GM18909 (cell line): Measurements from ENCODE around the gene GJD2.

Source experiments
- ATAC-seq: cut with Tn5 transposase; IDR thresholded peaks from one replicate; pipeline ENCODE4 v1.9.1; 2021; ENCODE audit warnings: mild to moderate bottlenecking; ENCODE audit not compliant: unreplicated experiment, poor library complexity

Gene GJD2

DNA sequence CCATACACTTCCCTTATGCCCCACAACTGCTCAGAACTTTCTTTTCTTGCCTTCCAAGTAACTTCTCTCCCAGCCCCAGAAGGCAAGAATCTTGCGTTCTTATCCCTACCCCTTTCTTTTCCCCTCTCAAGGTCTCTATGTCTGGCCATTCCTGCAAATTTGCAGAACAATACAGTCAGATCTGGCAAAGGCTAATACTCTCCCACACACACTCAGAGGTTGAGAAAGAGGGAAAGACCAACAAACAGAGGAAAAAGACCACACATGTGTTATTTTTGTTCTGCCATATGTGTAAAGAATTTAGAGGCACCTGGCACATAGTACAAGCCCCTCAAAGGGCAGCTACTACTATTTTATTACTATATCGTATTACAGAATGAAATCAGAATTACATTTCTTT is 25.7 kb downstream of the GJD2 start:
- ATAC-seq, result no peak

DNA sequence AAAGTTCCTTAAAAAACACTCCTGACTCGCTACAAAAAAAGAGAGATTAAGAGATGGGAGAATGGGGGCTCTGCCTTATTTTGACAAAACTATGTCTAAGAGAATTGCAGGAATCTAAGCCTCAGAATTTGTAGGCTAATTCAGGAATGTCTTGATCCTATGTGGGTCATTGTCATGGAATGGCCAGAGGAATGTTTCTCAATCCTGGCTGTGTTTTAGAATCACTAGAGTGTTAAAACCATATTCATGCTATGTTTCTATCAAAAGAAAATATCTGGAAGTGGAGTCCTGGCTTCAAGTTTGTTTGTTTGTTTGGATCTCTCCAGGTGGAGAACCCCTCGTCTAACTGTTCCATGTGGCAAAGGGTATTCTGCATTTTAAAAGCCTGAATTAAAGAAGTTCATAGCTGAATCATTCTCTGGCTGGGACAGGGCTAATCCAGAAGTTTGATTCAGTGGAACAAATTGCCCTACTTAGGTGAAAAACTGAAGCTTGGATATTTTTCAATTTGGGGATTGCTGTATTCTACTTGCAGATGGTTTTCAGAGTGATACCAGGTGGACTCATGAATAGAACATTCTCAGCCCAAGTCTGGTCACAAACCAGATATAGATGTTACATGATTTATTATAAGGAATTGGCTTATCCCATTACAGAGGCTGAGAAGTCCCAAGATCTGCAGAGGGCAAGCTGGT is 28.2 kb downstream of the GJD2 start:
- no peak for ATAC-seq

DNA sequence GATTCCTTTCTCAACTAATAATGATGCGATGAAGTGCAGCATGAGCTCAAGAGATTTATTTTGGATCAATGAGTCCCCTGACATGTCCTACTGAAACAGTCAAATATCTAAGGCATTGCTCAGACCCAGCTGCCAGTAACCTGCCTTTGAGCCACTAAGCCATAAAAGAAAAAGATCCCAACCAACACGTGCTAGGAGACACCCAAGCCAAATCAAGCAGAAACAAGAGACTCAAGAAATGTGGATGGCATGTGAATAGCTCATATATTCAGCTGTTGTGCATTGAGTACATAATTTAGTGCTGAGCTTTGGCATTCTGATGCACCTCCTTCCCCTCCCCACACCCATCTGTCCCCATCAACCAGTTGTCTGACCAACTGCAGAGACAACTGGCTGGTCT is 29.2 kb downstream of the GJD2 start:
- ATAC-seq, result no peak

DNA sequence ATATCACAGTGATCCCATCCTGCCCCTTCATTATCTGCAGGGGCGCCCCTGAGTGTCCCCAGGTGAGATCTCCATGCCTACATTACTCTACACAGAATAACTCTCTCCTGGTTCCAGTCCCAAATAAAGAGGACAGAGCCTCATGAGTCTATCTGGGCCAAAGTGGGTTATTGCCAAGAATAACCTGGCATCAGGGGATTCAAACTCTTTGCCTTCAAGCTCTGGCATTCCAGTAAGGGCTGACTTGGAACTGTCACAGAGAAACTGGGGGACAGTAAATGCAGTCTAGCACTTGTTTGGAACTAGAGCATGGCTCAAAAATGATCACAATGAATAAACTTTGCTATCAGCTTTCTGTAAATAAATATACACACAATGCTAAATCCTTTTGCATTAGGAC is 30.3 kb downstream of the GJD2 start:
- no peak for ATAC-seq

DNA sequence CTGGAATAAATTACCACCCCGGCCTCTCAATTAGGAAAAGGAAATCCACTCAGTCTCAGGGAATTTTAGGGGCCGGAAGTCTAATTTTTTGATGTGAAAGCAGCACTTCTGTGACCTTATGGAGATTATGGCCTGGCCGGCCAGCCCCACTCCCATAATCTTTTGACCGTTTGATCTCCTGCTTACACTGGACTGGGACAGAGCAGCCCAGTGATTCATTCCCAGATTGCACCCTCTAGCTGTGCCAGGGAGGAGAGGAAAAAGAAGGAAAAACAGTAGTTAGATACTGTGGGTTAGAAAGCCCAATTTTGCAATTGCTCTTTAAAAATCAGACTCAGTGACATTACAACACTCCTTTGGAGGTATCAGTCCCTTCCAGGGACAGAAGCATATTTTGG is 32.4 kb downstream of the GJD2 start:
- no peak for ATAC-seq

DNA sequence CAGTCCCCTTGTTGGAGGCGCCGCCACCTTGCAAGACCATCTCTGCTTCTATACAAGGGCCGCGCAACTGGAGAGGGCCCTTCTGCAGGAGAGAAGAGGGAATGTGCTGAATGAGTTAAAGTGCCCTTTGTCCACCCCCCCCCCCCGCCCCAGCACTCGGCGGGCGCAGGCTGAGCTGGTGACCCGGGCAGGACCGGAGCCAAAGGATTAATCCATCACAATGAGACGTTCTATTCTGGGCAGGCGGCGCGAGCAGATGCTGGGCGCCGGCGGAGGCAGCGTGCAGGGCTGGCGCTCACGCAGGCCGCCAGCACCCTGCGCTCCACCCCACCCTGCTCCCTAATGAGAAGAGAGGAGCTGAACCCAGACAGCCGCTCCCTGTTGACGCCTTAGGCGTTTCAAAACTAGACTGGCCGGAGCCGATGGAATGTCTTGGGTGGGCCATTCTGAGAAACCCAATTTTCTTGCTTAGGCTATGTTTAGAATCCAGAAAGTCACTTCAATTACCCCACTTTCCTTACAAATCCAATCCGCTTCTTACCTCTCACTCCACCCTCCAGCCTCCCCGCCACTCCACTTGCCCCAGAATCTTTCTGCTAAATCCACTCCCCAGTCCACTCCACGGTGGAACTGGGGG is 32.9 kb downstream of the GJD2 start:
- no peak for ATAC-seq

DNA sequence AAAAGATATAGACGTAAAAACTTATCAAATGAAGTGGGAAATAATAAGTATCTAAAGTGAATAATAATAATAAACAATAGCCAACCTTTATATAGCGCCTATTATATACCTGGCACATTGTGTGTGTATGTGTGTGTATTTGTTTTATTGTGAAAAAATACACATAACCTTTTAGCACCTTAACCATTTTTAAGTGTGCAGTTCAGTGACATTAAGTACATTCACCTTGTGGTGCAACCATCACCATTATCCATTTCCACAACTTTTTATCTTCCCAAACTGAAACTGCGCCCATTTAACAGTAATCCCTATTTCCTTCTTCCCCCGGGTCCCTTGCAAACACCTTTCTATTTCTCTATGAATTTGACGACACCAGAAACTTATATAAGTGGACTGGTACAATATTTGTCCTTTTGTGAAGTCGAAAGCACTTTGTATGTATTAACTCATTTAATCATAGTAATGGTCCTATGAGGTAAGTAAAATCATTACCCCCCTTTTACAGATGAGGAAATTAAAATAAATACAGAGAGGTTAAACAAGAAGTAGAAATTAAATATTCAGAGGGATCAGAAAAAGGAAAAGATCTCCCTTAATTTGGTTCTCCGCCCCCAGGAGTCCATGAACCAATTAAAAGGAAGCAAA is 33.5 kb downstream of the GJD2 start:
- ATAC-seq, result no peak

DNA sequence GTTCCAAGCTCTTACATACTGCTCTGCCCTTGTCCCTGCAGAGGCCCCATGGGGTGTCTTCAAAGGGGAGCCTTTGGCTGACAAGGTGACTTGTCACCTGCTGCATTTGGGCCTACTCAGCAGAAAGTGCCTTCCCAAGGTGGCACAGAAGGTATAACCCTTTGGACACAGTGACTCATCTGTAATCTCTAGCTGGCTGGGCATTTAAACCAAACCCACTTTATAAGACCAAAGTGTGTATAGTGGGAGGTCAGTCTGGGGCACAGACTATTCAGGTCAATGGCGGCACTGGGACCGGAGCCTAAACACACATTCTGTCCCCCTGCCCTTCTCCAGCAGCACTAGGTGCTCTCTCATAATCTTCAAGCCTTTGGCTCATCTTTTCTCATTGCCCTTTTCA is 35.1 kb downstream of the GJD2 start:
- ATAC-seq, result no peak

DNA sequence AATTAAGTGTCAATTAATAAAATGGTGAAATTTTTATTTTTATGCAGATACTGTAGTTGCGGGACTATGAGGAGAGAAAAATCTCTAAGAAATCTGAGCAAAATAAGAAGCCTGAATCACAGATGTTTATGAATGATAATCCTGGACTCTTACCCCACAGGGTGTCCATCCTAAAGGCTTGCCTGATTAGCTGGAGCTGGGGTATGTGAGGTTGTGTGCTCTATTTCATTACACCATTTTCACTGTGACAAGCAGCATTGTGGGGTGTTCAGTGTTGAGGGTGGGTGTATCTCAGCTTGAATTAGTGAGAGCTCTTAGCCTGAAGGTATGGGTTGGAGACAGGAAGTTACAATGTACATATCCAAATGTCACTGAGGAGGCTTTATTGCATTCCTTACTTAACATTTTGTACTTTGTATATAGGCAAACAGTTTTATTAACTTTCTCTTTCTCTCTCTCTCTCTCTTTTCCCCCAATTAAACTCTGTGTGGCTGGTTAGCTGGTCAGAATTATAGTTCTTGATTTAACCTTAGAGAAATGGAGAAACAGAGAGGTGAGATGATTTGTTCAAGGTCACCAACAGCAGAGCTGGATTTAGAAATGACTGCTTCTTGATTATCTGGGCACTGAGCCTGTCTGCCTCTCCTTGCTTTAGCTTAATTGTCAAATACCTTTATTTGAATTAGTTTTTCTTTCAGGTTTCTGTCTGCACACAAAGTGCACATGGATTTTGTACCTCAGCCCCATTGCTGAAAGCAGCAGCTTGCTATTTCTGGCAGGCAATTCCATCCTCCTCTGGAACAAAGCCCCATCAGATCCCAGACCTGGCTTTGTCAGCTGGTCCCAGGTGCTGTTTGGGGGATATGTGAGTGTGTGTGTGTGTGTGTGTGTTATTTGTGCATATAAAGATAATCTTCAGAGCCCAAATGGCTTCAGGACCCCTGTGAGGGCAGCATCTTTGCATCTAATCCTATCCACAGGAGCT is 35.8 kb downstream of the GJD2 start:
- no peak for ATAC-seq

DNA sequence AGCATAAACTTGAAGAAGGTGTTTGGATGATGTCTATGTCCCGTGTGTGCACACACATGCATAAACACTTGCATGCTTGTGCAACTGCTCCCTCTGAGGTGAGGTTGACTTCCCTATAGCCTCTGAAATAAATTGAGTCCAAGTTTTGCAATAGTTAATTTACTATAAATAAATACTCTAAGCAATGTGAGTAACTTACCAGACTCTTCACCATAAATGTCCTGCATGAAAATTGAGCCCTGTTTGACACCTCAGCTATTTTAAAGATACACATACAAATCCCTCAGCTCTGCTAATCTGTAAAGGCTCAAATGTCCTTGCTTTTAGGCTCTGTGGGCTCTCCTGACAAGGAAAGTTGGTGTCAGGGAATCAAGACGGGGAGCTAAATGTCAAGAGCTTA is 37.1 kb downstream of the GJD2 start:
- ATAC-seq, result no peak

DNA sequence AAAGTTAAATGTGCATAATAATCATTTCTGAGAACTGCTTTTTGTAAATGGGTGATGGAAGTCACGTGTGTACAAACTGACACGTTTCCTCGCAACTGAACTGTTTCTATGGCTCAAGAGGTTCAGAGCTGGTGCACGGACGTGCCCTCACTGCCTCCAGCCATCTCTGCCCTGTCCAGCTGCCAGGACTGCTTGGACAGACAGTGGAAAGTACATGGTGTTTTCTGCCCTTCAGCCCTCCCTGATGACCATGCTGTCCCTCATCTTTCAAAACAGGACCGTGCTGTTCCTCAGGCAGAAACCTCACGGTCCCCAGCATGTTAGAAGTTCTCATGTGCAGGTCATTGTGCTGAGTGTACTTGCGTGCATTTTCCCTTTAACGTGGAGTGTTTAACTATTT is 38.7 kb downstream of the GJD2 start:
- no peak for ATAC-seq

DNA sequence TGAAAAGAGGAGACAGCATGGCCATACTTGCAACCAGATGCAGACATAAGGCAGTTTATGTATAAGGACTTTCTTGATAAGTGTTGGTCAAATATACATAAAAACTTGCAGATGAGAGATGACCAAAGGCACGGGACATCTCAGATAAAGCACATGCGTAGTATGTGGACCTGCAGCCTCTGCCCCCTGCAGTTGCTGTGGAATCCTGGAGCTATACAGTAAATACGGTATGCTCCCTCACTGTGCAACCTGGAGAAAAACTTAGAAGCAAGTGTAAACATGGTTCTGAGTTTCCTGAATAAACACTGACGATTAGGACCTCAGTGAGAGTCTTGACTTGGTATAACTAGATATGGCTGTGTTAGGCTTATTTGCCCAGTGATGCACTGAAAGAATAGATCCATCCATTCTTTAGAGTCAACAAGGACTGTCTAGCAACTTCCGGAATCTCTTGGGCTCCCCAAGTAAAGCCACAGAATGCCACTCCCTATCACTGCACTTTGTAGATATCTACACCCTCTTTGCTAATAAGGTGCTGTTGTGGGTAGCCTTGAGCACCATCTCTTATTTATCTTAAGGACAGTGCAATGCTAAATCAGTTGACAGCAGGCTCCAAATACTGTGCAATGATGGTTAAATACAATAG is 40.2 kb downstream of the GJD2 start:
- ATAC-seq, result no peak

DNA sequence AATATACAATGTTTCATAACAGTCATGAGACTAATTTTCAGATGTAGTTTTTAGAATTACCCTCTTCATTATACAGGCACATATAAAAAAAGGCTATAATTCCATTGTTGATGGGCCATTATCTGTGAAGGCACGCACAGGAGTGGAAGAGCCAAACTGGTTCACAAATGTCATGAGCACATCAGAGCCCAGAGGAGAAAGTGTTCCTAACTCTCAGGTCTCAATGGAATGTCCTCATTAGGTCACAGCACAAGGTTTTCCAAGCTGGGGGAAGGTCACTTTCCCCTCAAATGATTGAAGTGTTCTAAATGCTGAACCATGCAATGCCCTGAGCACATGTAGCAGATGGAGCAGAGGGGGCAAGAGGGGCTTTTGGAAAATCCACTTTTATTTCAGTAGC is 41.2 kb downstream of the GJD2 start:
- ATAC-seq, result no peak

DNA sequence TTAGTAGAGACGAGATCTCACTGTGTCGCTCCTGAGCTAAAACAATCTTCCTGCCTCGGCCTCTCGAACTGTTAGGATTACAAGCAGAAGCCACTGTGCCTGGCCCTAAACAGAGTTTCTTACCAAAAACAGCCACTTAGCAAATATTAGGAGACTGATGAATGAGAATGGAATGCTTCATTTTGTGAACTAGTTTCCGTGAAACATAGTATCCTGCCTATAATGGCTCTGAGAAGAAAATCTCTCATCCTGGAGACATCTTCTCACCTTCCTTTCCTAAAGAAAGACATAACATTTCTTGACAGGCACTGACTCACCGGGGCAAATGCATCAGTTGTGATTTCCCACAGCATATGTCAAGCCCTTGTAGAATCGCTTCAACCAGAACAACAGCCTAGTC is 44.9 kb downstream of the GJD2 start:
- ATAC-seq, result no peak

DNA sequence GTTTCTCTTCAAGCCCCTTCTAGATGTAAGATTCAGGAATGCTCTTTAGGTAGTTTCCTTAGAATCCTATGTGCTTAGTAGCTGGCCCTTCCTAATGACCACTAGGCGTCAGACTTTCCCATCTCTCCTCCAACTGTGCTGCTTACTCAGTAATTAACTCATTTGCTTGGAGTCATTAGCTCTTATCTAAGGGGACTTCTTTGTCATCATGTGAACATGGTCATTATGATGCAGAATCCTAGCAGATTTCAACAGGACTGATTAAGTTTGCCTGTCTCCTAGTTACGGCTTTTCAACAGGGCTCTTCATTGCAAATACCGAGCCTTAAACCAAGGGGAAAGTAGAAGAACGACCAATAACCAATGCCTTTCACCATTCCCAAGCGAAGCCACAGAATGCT is 46.4 kb downstream of the GJD2 start:
- ATAC-seq, result no peak

DNA sequence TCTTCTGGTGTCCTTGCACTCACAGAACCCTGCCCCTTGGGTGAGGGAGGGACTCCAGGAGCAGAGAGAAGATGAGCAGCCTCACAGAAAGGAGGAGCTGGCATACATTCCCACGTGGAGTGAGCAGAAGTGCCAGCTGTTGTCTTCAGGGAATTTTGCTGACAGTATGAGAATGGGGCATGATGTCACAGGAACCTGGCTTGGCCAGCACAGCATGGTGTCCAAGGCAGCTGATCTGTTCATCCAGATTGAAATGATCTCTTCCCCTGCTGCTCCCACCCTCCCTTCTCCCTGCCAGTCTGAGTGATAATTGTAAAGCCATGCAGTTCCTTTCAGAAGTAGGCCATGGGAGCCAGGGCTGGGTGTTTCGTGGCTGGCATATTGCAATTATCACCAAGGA is 53.3 kb downstream of the GJD2 start:
- ATAC-seq, result no peak
